LNCaP clone FGC (cell line): ENCODE results near the gene FBXL7.

Experiments used
- DNase-seq: peaks from one replicate; pipeline ENCODE4 v3.0.0-alpha.2; 2011; ENCODE audit warnings: low read depth
- H3K4me3 ChIP-seq: 2 replicates; pipeline ENCODE4 v1.5.1; 2011; ENCODE audit warnings: mild to moderate bottlenecking, low read depth, low read length, control low read depth
- TF ChIP-seq, protein P1 (sequence below): IDR thresholded peaks from 2 replicates; pipeline ENCODE4 v1.5.1; 2012; ENCODE audit warnings: mild to moderate bottlenecking; ENCODE audit not compliant: control insufficient read depth, insufficient read depth; ENCODE audit errors: extremely low read depth

FBXL7 gene

GRCh38 chr5:15533129-15533893, 33.3 kb downstream of the FBXL7 start:
- no peak for DNase-seq
- TF ChIP-seq, protein P1, sequence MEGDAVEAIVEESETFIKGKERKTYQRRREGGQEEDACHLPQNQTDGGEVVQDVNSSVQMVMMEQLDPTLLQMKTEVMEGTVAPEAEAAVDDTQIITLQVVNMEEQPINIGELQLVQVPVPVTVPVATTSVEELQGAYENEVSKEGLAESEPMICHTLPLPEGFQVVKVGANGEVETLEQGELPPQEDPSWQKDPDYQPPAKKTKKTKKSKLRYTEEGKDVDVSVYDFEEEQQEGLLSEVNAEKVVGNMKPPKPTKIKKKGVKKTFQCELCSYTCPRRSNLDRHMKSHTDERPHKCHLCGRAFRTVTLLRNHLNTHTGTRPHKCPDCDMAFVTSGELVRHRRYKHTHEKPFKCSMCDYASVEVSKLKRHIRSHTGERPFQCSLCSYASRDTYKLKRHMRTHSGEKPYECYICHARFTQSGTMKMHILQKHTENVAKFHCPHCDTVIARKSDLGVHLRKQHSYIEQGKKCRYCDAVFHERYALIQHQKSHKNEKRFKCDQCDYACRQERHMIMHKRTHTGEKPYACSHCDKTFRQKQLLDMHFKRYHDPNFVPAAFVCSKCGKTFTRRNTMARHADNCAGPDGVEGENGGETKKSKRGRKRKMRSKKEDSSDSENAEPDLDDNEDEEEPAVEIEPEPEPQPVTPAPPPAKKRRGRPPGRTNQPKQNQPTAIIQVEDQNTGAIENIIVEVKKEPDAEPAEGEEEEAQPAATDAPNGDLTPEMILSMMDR = no peak
- no peak overlapping the region for H3K4me3 ChIP-seq

DNA sequence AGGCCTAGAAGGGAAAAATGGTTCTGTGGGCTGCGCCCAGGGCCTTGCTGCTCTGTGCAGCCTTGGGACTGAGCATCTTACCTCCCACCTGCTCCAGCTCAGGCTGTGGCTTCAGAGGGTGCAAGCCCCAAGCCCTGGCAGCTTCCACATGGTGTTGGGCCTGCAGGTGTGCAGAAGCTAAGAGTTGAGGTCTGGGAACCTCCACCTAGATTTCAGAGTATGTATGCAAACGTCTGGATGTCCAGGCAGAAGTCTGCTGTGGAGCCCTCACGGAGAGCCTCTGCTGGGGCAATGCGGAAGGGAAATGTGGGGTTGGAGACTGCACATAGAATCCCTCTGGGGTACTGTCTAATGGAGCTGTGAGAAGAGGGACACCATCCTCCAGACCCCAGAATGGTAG, 36.0 kb downstream of the FBXL7 start:
- H3K4me3 ChIP-seq = no peak overlapping the region
- TF ChIP-seq, protein P1 = no peak
- no peak for DNase-seq

DNA sequence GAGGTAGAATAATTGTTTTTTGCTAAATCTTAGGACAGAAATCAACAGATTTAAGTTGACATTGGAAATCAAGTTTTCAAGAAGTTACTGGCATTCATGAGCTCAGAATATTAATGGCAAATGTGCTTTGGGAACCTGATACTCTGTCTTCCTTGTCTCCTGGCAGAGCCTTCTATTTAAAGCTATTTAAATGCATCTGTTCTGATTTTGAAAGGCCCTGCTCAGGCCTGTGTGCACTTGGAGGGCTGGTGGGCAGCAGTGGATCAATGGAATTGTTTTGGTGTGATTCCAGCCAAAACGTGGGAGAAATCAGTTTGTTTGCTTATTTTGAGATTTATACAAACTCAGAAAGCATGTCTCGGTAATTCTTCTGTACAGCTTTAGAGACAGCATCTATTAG, 38.5 kb downstream of the FBXL7 start:
- TF ChIP-seq, protein P1 = no peak
- no peak for DNase-seq
- H3K4me3 ChIP-seq = no peak overlapping the region

- DNase-seq = no peak
- H3K4me3 ChIP-seq = no peak overlapping the region
- TF ChIP-seq, protein P1 = no peak
These were observed 40.0 kb downstream of the FBXL7 start for GRCh38 chr5:15539951-15540350.

DNA sequence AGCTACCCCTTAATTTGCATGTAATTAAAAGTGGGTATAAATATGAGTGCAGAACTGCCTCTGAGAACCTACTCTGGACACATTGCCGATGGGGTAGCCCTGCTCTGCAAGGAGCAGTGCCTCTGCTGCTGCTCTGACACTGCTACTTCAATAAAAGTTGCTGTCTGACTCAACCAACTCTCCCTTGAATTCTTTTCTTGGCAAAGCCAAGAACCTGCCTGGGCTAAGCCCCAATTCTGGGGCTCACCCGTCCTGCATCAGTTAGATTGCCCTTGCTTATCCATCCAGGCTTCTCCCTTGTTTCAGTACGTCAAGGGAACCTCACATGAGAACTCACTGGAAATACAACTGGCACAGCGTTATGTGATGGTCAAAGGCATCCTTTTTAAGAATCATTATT, 44.1 kb downstream of the FBXL7 start:
- no peak for DNase-seq
- no peak overlapping the region for H3K4me3 ChIP-seq
- TF ChIP-seq, protein P1 = no peak

DNA sequence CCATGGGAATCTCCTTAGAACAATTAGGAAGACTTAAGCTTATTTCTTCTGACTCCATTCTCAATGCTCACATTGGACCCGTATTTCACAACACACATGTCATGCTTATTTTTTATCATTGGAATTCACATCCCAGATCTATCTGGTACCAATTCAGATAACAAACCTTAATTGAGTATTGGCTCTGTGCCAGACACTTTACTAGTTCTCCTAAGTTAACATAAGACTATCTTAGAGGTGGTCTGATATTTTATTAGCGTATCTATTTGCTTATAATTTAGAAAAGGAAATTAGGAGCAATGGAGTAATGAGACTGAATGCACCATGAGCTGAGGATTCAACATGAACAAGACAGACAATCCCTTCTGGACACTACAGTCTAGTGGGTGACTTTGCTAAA, 45.1 kb downstream of the FBXL7 start:
- H3K4me3 ChIP-seq = no peak overlapping the region
- no peak for DNase-seq
- TF ChIP-seq, protein P1 = no peak
